WTC11 (cell line): ENCODE measurements around the gene KLHL29. TPM values are rescaled to one million over a fixed set of nuclear protein-coding genes. Genes with fewer than 3 reads are reported as not detected.
A peak's percentile ranks its signal among the peaks of the same experiment; 100 is the strongest.

Source experiments
- ATAC-seq: fragments of 200-7000 bp; cut with Tn5 transposase; 2 replicates; pipeline ENCODE4 v1.10.0; 2021; ENCODE audit warnings: mild to moderate bottlenecking, moderate library complexity
- CTCF ChIA-PET: fragments of 300-600 bp; sonication (Branson Sonifier 250); formaldehyde crosslinking; loops from one replicate; lab custom pipeline; 2021; ENCODE audit warnings: antibody characterized with exemption; lab: Charles Lee
- POLR2A ChIA-PET: fragments of 350-600 bp; sonication (Branson Sonifier 250); formaldehyde crosslinking; loops from one replicate; lab custom pipeline; 2021; ENCODE audit warnings: antibody characterized with exemption; lab: Charles Lee
- DNase-seq: peaks from one replicate; pipeline ENCODE4 v3.0.0; 2021; ENCODE audit warnings: low spot score
- H3K27ac Mint-ChIP-seq: 2 replicates; pipeline ENCODE4 v1.8.0; 2021; ENCODE audit warnings: mixed read lengths
- H3K27me3 Mint-ChIP-seq: 2 replicates; pipeline ENCODE4 v1.8.0; 2021; ENCODE audit warnings: low read depth, mild to moderate bottlenecking, moderate library complexity, mixed read lengths
- H3K36me3 Mint-ChIP-seq: 2 replicates; pipeline ENCODE4 v1.8.0; 2021; ENCODE audit warnings: mixed read lengths
- H3K4me1 Mint-ChIP-seq: 2 replicates; pipeline ENCODE4 v1.8.0; 2022; ENCODE audit warnings: mixed read lengths
- H3K4me3 Mint-ChIP-seq: 2 replicates; pipeline ENCODE4 v1.8.0; 2021; ENCODE audit warnings: mild to moderate bottlenecking, moderate library complexity, mixed read lengths
- H3K9me3 Mint-ChIP-seq: 2 replicates; pipeline ENCODE4 v1.8.0; 2021; ENCODE audit warnings: mixed read lengths
- ATF1 ChIP-seq: sonication (generic); formaldehyde crosslinking; IDR thresholded peaks from 2 replicates; pipeline ENCODE4 v1.8.1; 2023; ENCODE audit warnings: mild to moderate bottlenecking, moderate library complexity, missing genetic modification reagents
- CBFB ChIP-seq: sonication (generic); formaldehyde crosslinking; IDR thresholded peaks from 2 replicates; pipeline ENCODE4 v1.8.1; 2022; ENCODE audit warnings: mild to moderate bottlenecking, low read depth, missing genetic modification reagents
- CREM ChIP-seq: sonication (generic); formaldehyde crosslinking; IDR thresholded peaks from 2 replicates; pipeline ENCODE4 v1.8.1; 2022; ENCODE audit warnings: mild to moderate bottlenecking, missing genetic modification reagents, moderate library complexity
- E2F1 ChIP-seq: sonication (generic); formaldehyde crosslinking; IDR thresholded peaks from 2 replicates; pipeline ENCODE4 v1.8.0; 2022; ENCODE audit warnings: mild to moderate bottlenecking, missing genetic modification reagents
- E2F5 ChIP-seq: sonication (generic); formaldehyde crosslinking; IDR thresholded peaks from 2 replicates; pipeline ENCODE4 v1.8.1; 2022; ENCODE audit warnings: mild to moderate bottlenecking, moderate library complexity, missing genetic modification reagents
- ELF4 ChIP-seq: sonication (generic); formaldehyde crosslinking; IDR thresholded peaks from 2 replicates; pipeline ENCODE4 v1.8.1; 2022; ENCODE audit warnings: low read depth, mild to moderate bottlenecking, moderate library complexity, missing genetic modification reagents
- GTF2I ChIP-seq: fragments of 250-450 bp; sonication (Bioruptor Pico); conservative IDR thresholded peaks from 2 replicates; pipeline ENCODE4 v1.4.0; 2021; ENCODE audit warnings: mild to moderate bottlenecking
- HMGA2 ChIP-seq: fragments of 250-450 bp; sonication (Bioruptor Pico); IDR thresholded peaks from 2 replicates; pipeline ENCODE4 v1.4.0; 2021; ENCODE audit warnings: mild to moderate bottlenecking, moderate library complexity
- JAZF1 ChIP-seq: fragments of 250-450 bp; sonication (Bioruptor Pico); IDR thresholded peaks from 2 replicates; pipeline ENCODE4 v1.9.0; 2021; ENCODE audit warnings: moderate library complexity, mild to moderate bottlenecking, inconsistent platforms
- NR3C1 ChIP-seq: sonication (generic); formaldehyde crosslinking; conservative IDR thresholded peaks from 2 replicates; pipeline ENCODE4 v1.8.1; 2023; ENCODE audit warnings: low read depth, mild to moderate bottlenecking, missing genetic modification reagents
- OVOL2 ChIP-seq: fragments of 250-450 bp; sonication (Bioruptor Pico); IDR thresholded peaks from 2 replicates; pipeline ENCODE4 v1.9.0; 2021; ENCODE audit warnings: mild to moderate bottlenecking, borderline replicate concordance
- SOX15 ChIP-seq: fragments of 250-450 bp; sonication (Bioruptor Pico); IDR thresholded peaks from 2 replicates; pipeline ENCODE4 v1.9.0; 2021; ENCODE audit warnings: mild to moderate bottlenecking
- ZMAT4 ChIP-seq: fragments of 250-450 bp; sonication (Bioruptor Pico); IDR thresholded peaks from 2 replicates; pipeline ENCODE4 v1.9.0; 2021; ENCODE audit warnings: mild to moderate bottlenecking
- ZNF138 ChIP-seq: sonication (generic); formaldehyde crosslinking; conservative IDR thresholded peaks from 2 replicates; pipeline ENCODE4 v1.8.1; 2022; ENCODE audit warnings: mild to moderate bottlenecking, moderate library complexity, missing genetic modification reagents
- ZNF263 ChIP-seq: sonication (generic); formaldehyde crosslinking; IDR thresholded peaks from 2 replicates; pipeline ENCODE4 v1.8.1; 2022; ENCODE audit warnings: low read depth, mild to moderate bottlenecking, moderate library complexity, missing genetic modification reagents
- ZNF396 ChIP-seq: fragments of 250-450 bp; sonication (Bioruptor Pico); IDR thresholded peaks from 2 replicates; pipeline ENCODE4 v1.8.0; 2021; ENCODE audit warnings: mild to moderate bottlenecking, moderate library complexity, borderline replicate concordance
- ZNF416 ChIP-seq: fragments of 250-450 bp; sonication (Bioruptor Pico); IDR thresholded peaks from 2 replicates; pipeline ENCODE4 v1.9.0; 2021; ENCODE audit warnings: mild to moderate bottlenecking, inconsistent platforms
- ZNF423 ChIP-seq: fragments of 250-450 bp; sonication (Bioruptor Pico); IDR thresholded peaks from 2 replicates; pipeline ENCODE4 v2.1.2; 2022; ENCODE audit warnings: mild to moderate bottlenecking, moderate library complexity
- ZNF532 ChIP-seq: fragments of 250-450 bp; sonication (Bioruptor Pico); IDR thresholded peaks from 2 replicates; pipeline ENCODE4 v1.9.0; 2021; ENCODE audit warnings: mild to moderate bottlenecking, borderline replicate concordance
- ZSCAN18 ChIP-seq: fragments of 250-450 bp; sonication (Bioruptor Pico); IDR thresholded peaks from 2 replicates; pipeline ENCODE4 v2.1.2; 2022; ENCODE audit warnings: mild to moderate bottlenecking, moderate library complexity
- total RNA-seq: library from RNA; stranded (reverse); gene quantifications from 3 replicates; pipeline ENCODE4 v1.2.3, GENCODE V29; 2021

Gene KLHL29
- total RNA-seq, 1 experiment from 2014 or later, result 7.1 TPM

- CTCF ChIA-PET, result interaction anchor here (1.7 to 1.9 kb wide), 2 partner anchors 11 to 35 kb away, joined by 5 to 7 read pairs; no protein-coding TSS in a partner anchor
- Mint-ChIP-seq H3K27me3 (no peaks in the 10 kb centered on the region), H3K4me3 (no peak overlapping the region), H3K9me3 (no peaks in the 10 kb centered on the region), H3K4me1 (peaks cover 8% of the 10 kb centered on the region; the same call in 1 of the 2 replicates), H3K36me3 (no peaks in the 10 kb centered on the region), H3K27ac (0 out of 2 replicates have a peak overlapping the region, but pooled peaks have one; percentile 31)
- no peak for ATAC-seq
- no peak for DNase-seq
- POLR2A ChIA-PET, result no interaction called here
- TF ChIP-seq CREM (CRISPR knock-in tag), result no peak
- no peak for TF ChIP-seq ZNF416 (CRISPR knock-in tag)
- TF ChIP-seq HMGA2 (CRISPR knock-in tag), result no peak
- TF ChIP-seq ATF1, result no peak
- TF ChIP-seq ZSCAN18 (CRISPR knock-in tag), result no peak
- TF ChIP-seq JAZF1 (CRISPR knock-in tag), result no peak
- TF ChIP-seq ZNF532 (CRISPR knock-in tag), result no peak
- no peak for TF ChIP-seq GTF2I (CRISPR knock-in tag)
- no peak for TF ChIP-seq OVOL2 (CRISPR knock-in tag)
- no peak for TF ChIP-seq CBFB (CRISPR knock-in tag)
- TF ChIP-seq ZMAT4 (CRISPR knock-in tag), result no peak
- TF ChIP-seq NR3C1 (CRISPR knock-in tag), result no peak
- TF ChIP-seq ZNF396 (CRISPR knock-in tag), result no peak
- no peak for TF ChIP-seq SOX15
- TF ChIP-seq ELF4 (CRISPR knock-in tag), result no peak
- no peak for TF ChIP-seq ZNF263
- TF ChIP-seq E2F1, result no peak
- TF ChIP-seq ZNF138 (CRISPR knock-in tag), result no peak
- no peak for TF ChIP-seq ZNF423 (CRISPR knock-in tag)
- no peak for TF ChIP-seq E2F5 (CRISPR knock-in tag)
These were observed 64.9 kb downstream of the KLHL29 start for GRCh38 chr2:23449831-23450331.
